ENCODE measurements around the gene PLEKHA6. TPM values are rescaled to one million over a fixed set of nuclear protein-coding genes. Genes with fewer than 3 reads are reported as not detected.

The PLEKHA6 gene
- polyA plus RNA-seq, 3 donors: 0.08 TPM; not detected in 1

- H3K36me3 Mint-ChIP-seq: no peaks in the 10 kb centered on the region
- Histone ChIP-seq H3K4me1 (ENCODE audit: control insufficient read depth in 1 of 2, insufficient read depth in 2 of 2, low read length in 2 of 2) (no peaks in the 10 kb centered on the region), H3K27me3 (ENCODE audit: control insufficient read depth in 2 of 2, insufficient read depth in 2 of 2, low read length in 2 of 2) (no peaks in the 10 kb centered on the region), H3K9me3 (replicated peaks in 1 of 2; ENCODE audit: control insufficient read depth in 1 of 2, insufficient read depth in 1 of 2, low read length in 2 of 2) (no peaks in the 10 kb centered on the region), H4K20me1 (ENCODE audit: insufficient read depth, low read length) (no peaks in the 10 kb centered on the region), H2AFZ (ENCODE audit: insufficient read depth, low read depth, low read length, poor library complexity, severe bottlenecking) (no peak overlapping the region), H3K36me3 (replicated peaks in 1 of 2; ENCODE audit: control insufficient read depth in 1 of 2, insufficient read depth in 2 of 2, low read length in 2 of 2) (no peaks in the 10 kb centered on the region), H3K9ac (ENCODE audit: insufficient read depth, low read length, poor library complexity, severe bottlenecking) (no peak overlapping the region), H3K27ac (ENCODE audit: low read depth in 1 of 2, low read length in 2 of 2) (no peak overlapping the region), H3K79me2 (ENCODE audit: insufficient read depth, low read length) (no peaks in the 10 kb centered on the region), H3K4me2 (replicated peaks; ENCODE audit: extremely low read depth, low read length, poor library complexity, severe bottlenecking) (no peak overlapping the region), H3K4me3 (replicated peaks in 1 of 3; ENCODE audit: low read depth in 2 of 3, low read length in 3 of 3) (no peak overlapping the region)
- H3K27ac Mint-ChIP-seq: no peak overlapping the region
- peaks cover 2% of the 10 kb centered on the region for H3K4me1 Mint-ChIP-seq
- WGBS (ENCODE audit: insufficient coverage): 78% methylated on average over 7 of the region's 8 CpGs
- DNase-seq: no peak
- no peak overlapping the region for H3K4me3 Mint-ChIP-seq
- H3K27me3 Mint-ChIP-seq (ENCODE audit: low read depth in 3 of 3): peaks cover 5 to 9% (median 6%) of the 10 kb centered on the region in 3 donors
- no peak for TF ChIP-seq CTCF (IDR thresholded peaks at IDR 0.05)
- intact Hi-C loops (cut with micrococcal nuclease): no loop called here
- H3K9me3 Mint-ChIP-seq: no peaks in the 10 kb centered on the region
Measured at GRCh38 chr1:204322339-204322868, 37.3 kb downstream of the PLEKHA6 start.

DNA sequence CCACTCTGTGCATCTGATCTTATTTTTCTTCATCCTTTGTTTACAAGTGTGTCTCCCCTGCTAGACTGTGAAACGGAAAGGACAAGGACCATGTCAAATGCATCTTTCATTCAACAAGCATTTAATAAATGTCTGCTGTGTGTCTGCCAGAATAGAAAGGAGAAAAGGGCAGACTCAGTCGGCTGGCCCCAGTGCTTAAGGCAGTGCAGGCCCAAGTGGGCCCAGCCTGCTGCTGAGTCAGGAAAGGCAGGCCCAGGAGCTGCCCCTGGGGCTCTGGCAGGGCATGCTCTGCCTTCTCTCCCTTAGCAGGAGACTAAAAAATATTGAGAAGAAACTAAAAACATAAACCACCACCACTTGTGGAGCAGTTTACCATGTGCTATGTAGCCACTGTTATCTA, 38.1 kb downstream of the PLEKHA6 start:
- H2AFZ ChIP-seq (ENCODE audit: insufficient read depth, low read depth, low read length, poor library complexity, severe bottlenecking): no peak overlapping the region
- H4K20me1 ChIP-seq (ENCODE audit: insufficient read depth, low read length): no peaks in the 10 kb centered on the region
- TF ChIP-seq CTCF (IDR thresholded peaks at IDR 0.05): no peak
- Mint-ChIP-seq H3K9me3 (no peaks in the 10 kb centered on the region), H3K27me3 (ENCODE audit: low read depth in 3 of 3) (peaks cover 5 to 9% (median 6%) of the 10 kb centered on the region in 3 donors), H3K27ac (no peak overlapping the region), H3K4me3 (no peak overlapping the region), H3K36me3 (no peaks in the 10 kb centered on the region), H3K4me1 (no peaks in the 10 kb centered on the region)
- H3K9ac ChIP-seq (ENCODE audit: insufficient read depth, low read length, poor library complexity, severe bottlenecking): no peak overlapping the region
- H3K4me1 ChIP-seq (ENCODE audit: control insufficient read depth in 1 of 2, insufficient read depth in 2 of 2, low read length in 2 of 2): no peaks in the 10 kb centered on the region
- no peaks in the 10 kb centered on the region for H3K79me2 ChIP-seq (ENCODE audit: insufficient read depth, low read length)
- DNase-seq: no peak
- no peaks in the 10 kb centered on the region for H3K9me3 ChIP-seq (replicated peaks in 1 of 2; ENCODE audit: control insufficient read depth in 1 of 2, insufficient read depth in 1 of 2, low read length in 2 of 2)
- intact Hi-C loops (cut with micrococcal nuclease): no loop called here
- no peak overlapping the region for H3K4me2 ChIP-seq (replicated peaks; ENCODE audit: extremely low read depth, low read length, poor library complexity, severe bottlenecking)
- H3K27me3 ChIP-seq (ENCODE audit: control insufficient read depth in 2 of 2, insufficient read depth in 2 of 2, low read length in 2 of 2): no peaks in the 10 kb centered on the region
- H3K36me3 ChIP-seq (replicated peaks in 1 of 2; ENCODE audit: control insufficient read depth in 1 of 2, insufficient read depth in 2 of 2, low read length in 2 of 2): no peaks in the 10 kb centered on the region
- H3K27ac ChIP-seq (ENCODE audit: low read depth in 1 of 2, low read length in 2 of 2): no peak overlapping the region
- WGBS (ENCODE audit: insufficient coverage): 83% methylated on average over 1 of the region's 2 CpGs
- no peak overlapping the region for H3K4me3 ChIP-seq (replicated peaks in 1 of 3; ENCODE audit: low read depth in 2 of 3, low read length in 3 of 3)

All from CD14-positive monocyte (primary cell).